Activated CD8-positive, alpha-beta memory T cell treated with anti-CD3 and anti-CD28 coated beads, Interleukin-2, amount 50 U/mL, for 24 hours (primary cell): ENCODE data around the gene TTLL12.

ENCODE experiments used
- DNase-seq: peaks from one replicate; pipeline ENCODE4 v3.0.0-alpha.2; 2020; ENCODE audit errors: extremely low read depth

The TTLL12 gene

DNA sequence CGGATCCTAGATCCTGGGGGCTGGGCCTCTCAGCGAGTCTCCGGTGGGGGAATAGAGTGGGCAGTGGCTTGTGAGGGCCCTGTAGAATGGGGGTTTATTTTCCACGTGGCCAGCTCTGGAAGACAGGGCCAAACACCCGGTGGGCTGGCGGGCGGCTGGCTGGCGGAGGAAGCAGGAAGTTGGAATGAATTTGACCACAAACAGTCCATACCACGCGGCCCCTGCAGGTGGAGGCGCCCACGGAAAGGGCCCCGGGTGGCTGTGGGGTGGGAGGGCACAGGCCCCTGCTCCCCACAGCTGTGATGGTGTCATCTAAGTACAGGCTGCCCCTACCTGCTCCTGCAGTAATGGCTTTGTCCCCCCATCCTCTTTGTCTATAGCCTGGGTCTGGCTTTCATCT lies 58.8 kb downstream of the TTLL12 start:
- no peak for DNase-seq

DNA sequence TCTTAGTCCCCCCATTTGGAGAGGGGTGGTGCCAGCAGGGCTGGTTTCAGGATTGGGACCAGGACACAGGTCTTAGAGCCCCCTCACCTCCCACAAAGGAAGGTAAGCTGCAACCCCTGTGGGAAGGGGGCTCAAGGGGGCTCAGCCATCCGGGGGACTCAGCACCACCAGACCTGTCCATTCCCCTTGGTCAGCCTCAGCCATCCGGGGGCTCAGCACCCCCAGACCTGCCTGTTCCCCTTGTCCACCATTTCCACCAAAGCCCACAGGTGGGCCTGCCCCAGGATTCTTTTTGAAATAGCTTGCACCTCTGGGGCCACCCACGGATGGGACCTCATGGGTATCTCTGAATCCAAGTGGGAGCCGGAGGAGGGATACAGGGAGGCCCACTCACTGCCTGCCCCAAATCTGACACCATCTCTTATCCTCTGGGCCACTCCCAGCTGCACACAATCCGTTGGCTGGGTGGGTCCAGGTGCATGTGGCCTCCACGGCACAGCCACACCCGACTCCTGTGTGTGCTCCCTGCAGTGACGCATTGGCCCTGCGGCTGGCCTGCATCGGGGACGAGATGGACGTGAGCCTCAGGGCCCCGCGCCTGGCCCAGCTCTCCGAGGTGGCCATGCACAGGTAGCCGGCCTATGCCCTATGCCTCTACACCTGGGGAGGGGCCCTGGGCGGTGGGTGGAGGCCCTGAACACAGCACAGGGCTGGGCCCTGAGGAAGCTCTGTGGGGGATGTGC lies 59.6 kb downstream of the TTLL12 start:
- no peak for DNase-seq

GRCh38 chr22:43126501-43127165 lies 60.3 kb downstream of the TTLL12 start:
- no peak for DNase-seq

DNA sequence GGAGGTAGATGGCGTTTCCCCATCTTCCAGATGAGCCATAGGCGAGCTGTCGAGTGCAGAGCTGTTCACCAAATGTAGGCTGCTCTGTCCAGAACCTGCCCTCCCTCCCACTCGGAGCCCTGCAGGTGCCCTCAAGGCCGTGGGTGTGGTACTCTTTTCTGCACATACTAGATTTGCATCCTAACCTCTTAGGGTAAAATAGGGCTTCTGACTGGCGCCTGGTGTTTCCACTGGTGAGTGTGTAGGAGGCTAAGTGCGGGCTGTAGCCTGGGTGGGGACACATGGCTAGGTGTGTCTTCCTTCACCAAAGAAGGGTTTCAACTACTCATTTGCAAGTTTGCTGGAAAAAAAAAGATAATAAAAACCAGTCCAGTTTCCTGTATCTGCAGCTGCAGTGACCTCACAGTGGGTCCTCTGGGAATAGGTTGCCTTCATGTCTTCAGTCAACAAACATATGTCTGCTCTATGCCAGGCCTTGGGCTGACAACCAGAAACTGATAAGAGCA lies 67.9 kb downstream of the TTLL12 start:
- no peak for DNase-seq

DNA sequence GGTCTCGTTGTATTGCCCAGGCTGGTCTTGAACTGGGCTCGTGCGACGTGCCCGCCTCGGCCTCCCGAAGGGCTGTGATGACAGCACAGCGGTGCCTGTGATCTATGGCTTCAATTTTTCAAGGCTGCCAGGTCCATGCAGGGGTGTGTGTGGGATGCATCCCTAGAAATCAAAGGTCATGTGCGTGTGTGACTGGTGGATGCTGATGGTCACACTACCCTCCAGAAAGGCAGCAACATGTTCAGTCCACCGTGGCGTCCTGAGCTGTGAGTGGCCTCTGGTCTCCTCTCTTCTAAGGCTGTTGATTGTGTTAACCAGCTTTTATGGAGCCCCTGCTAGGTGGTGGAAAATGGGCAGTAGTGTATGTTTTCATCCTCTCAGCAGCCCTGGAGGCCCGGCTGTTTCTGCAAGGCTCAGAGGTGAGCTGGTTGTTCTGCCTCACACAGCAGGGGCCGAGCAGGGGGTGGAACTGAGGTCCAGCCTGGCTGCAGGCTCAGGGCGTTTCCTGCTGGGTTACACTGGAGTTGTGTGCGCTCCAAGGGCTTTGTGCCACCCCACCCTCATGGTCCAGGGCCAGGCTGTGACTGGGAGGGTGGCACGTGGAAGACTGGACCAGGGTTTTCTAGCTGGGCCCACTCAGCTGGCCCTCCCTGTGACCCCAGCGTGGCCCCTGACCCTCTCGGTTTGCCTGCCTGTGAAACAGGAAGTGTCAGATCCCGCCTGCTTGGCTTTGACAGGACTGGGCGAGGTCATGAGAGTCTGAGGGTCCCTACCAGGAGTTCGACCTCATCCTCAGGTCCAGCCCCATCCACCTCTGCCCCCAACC lies 68.7 kb downstream of the TTLL12 start:
- DNase-seq: no peak

- DNase-seq: no peak
These were observed 70.0 kb downstream of the TTLL12 start for GRCh38 chr22:43116932-43117331.
